GM19328 (cell line): ENCODE measurements around the gene SRPX.

Experiments used
- ATAC-seq: cut with Tn5 transposase; IDR thresholded peaks from one replicate; pipeline ENCODE4 v1.9.1; 2021; ENCODE audit warnings: mild to moderate bottlenecking, moderate library complexity; ENCODE audit not compliant: unreplicated experiment

Gene SRPX

GRCh38 chrX:38211891-38212635, 8.6 kb downstream of the SRPX start:
- no peak for ATAC-seq

GRCh38 chrX:38206542-38206941, 14.1 kb downstream of the SRPX start:
- ATAC-seq = no peak

GRCh38 chrX:38206036-38206435, 14.6 kb downstream of the SRPX start:
- no peak for ATAC-seq

GRCh38 chrX:38205039-38205438, 15.6 kb downstream of the SRPX start:
- peak; percentile 70 for ATAC-seq

- no peak for ATAC-seq
Measured at GRCh38 chrX:38192007-38192810, 28.5 kb downstream of the SRPX start.

GRCh38 chrX:38189431-38190250, 31.0 kb downstream of the SRPX start:
- no peak for ATAC-seq

GRCh38 chrX:38183596-38183995, 37.1 kb downstream of the SRPX start:
- no peak for ATAC-seq

GRCh38 chrX:38181357-38181756, 39.3 kb downstream of the SRPX start:
- ATAC-seq = no peak

GRCh38 chrX:38178396-38178795, 42.3 kb downstream of the SRPX start:
- no peak for ATAC-seq

GRCh38 chrX:38175139-38175538, 45.5 kb downstream of the SRPX start:
- no peak for ATAC-seq

- no peak for ATAC-seq
Measured at GRCh38 chrX:38172596-38172995, 48.1 kb downstream of the SRPX start.

GRCh38 chrX:38170556-38170955, 50.1 kb downstream of the SRPX start:
- no peak for ATAC-seq

GRCh38 chrX:38166478-38167083, 54.1 kb downstream of the SRPX start:
- ATAC-seq = no peak

- ATAC-seq = no peak
Measured at GRCh38 chrX:38165023-38165422, 55.6 kb downstream of the SRPX start.

- no peak for ATAC-seq
Measured at GRCh38 chrX:38163193-38163592, 57.5 kb downstream of the SRPX start.

GRCh38 chrX:38156838-38157237, 63.8 kb downstream of the SRPX start:
- no peak for ATAC-seq

GRCh38 chrX:38154818-38155217, 65.9 kb downstream of the SRPX start:
- no peak for ATAC-seq

GRCh38 chrX:38154340-38154739, 66.3 kb downstream of the SRPX start:
- ATAC-seq = no peak

- ATAC-seq = no peak
Measured at GRCh38 chrX:38151441-38151840, 69.2 kb downstream of the SRPX start.

- no peak for ATAC-seq
Measured at GRCh38 chrX:38150993-38151392, 69.7 kb downstream of the SRPX start.

- no peak for ATAC-seq
Measured at GRCh38 chrX:38149016-38149415, 71.7 kb downstream of the SRPX start.
